Urinary bladder (tissue), 4 donors: ENCODE data around the gene DCHS2. TPM values are rescaled to one million over a fixed set of nuclear protein-coding genes. Genes with fewer than 3 reads are reported as not detected.

Experiments used
- DNase-seq: peaks from one replicate; pipeline ENCODE4 v3.0.0-alpha.2; 2015; ENCODE audit errors: extremely low spot score
- H3K27ac ChIP-seq: one replicate; pipeline ENCODE4 v1.5.1; 2013; ENCODE audit warnings: low read depth, mild to moderate bottlenecking, moderate library complexity
- H3K36me3 ChIP-seq: one replicate; pipeline ENCODE4 v1.6.1; 2013; ENCODE audit warnings: mild to moderate bottlenecking, moderate library complexity; ENCODE audit not compliant: insufficient read depth
- H3K4me1 ChIP-seq: one replicate; pipeline ENCODE4 v1.6.1; 2013; ENCODE audit warnings: mild to moderate bottlenecking, moderate library complexity; ENCODE audit not compliant: insufficient read depth
- H3K4me3 ChIP-seq: one replicate; pipeline ENCODE4 v1.5.1; 2013; ENCODE audit warnings: low read depth, low read length
- WGBS: extraction: QIAGEN DNeasy Blood & Tissue Kit; methylation state at CpG from one replicate; pipeline ENCODE4 v1.1.7; 2013; 5-methylcytosine and 5-hydroxymethylcytosine counted together
- polyA plus RNA-seq: library from polyadenylated mRNA; stranded (reverse); fragments of 200-250 nt; gene quantifications from one replicate; pipeline ENCODE4 v1.2.3, GENCODE V29; 2013
- total RNA-seq: library from RNA; depleted of rRNA; stranded (reverse); fragments of >200 nt; gene quantifications from one replicate; pipeline ENCODE4 v1.2.3, GENCODE V29; 2014
- donor health status: healthy with polysubstance abuse.
- donor health status: healthy.

The DCHS2 gene
- total and polyA plus RNA-seq, 2 donors, result 1.2 to 14.0 TPM

- WGBS, result 85% methylated on average over 3 of the region's 3 CpGs
- H3K4me3 ChIP-seq, result no peak overlapping the region
- no peaks in the 10 kb centered on the region for H3K4me1 ChIP-seq
- no peaks in the 10 kb centered on the region for H3K36me3 ChIP-seq
- no peak overlapping the region for H3K27ac ChIP-seq
- no peak for DNase-seq
Measured at GRCh38 chr4:154507156-154507555, 15.6 kb upstream of the DCHS2 start.

- no peak for DNase-seq
- Histone ChIP-seq H3K4me3 (no peak overlapping the region), H3K36me3 (no peaks in the 10 kb centered on the region), H3K4me1 (no peaks in the 10 kb centered on the region), H3K27ac (no peak overlapping the region)
- WGBS, result 17% methylated on average over 2 of the region's 2 CpGs
Measured at GRCh38 chr4:154506253-154506652, 14.7 kb upstream of the DCHS2 start.

- no peaks in the 10 kb centered on the region for H3K36me3 ChIP-seq
- no peak for DNase-seq
- H3K4me3 ChIP-seq, result no peak overlapping the region
- H3K27ac ChIP-seq, result no peak overlapping the region
- 17% methylated on average over 1 of the region's 1 CpG for WGBS
- H3K4me1 ChIP-seq, result no peaks in the 10 kb centered on the region
Measured at GRCh38 chr4:154503598-154503997, 12.0 kb upstream of the DCHS2 start.

GRCh38 chr4:154502111-154502510 is 10.5 kb upstream of the DCHS2 start:
- no peak overlapping the region for H3K27ac ChIP-seq
- no peak overlapping the region for H3K4me3 ChIP-seq
- no peaks in the 10 kb centered on the region for H3K36me3 ChIP-seq
- WGBS, result 82% methylated on average over 6 of the region's 6 CpGs
- H3K4me1 ChIP-seq, result no peaks in the 10 kb centered on the region
- no peak for DNase-seq

- Histone ChIP-seq H3K27ac (no peak overlapping the region), H3K4me3 (no peak overlapping the region), H3K36me3 (no peaks in the 10 kb centered on the region), H3K4me1 (no peaks in the 10 kb centered on the region)
- no peak for DNase-seq
- 82% methylated on average over 5 of the region's 5 CpGs for WGBS
Measured at GRCh38 chr4:154497889-154498288, 6.3 kb upstream of the DCHS2 start.

- H3K4me3 ChIP-seq, result no peak overlapping the region
- H3K27ac ChIP-seq, result no peak overlapping the region
- no peaks in the 10 kb centered on the region for H3K4me1 ChIP-seq
- H3K36me3 ChIP-seq, result no peaks in the 10 kb centered on the region
- WGBS, result 96% methylated on average over 2 of the region's 2 CpGs
- no peak for DNase-seq
Measured at GRCh38 chr4:154495867-154496266, 4.3 kb upstream of the DCHS2 start.

- WGBS, result 20% methylated on average over 16 of the region's 16 CpGs
- no peaks in the 10 kb centered on the region for H3K36me3 ChIP-seq
- no peaks in the 10 kb centered on the region for H3K4me1 ChIP-seq
- peak overlapping the region; percentile 37 for H3K4me3 ChIP-seq
- no peak overlapping the region for H3K27ac ChIP-seq
- DNase-seq, result no peak
Measured at GRCh38 chr4:154492288-154492687, 689 bp upstream of the DCHS2 start.

- no peak for DNase-seq
Measured at GRCh38 chr4:154490583-154491340, 837 bp downstream of the DCHS2 start.

GRCh38 chr4:154490234-154490582 is 1.4 kb downstream of the DCHS2 start:
- H3K27ac ChIP-seq, result no peak overlapping the region
- peak overlapping the region; percentile 37 for H3K4me3 ChIP-seq
- no peak for DNase-seq
- WGBS, result 4% methylated on average over 55 of the region's 55 CpGs
- no peaks in the 10 kb centered on the region for H3K4me1 ChIP-seq
- no peaks in the 10 kb centered on the region for H3K36me3 ChIP-seq

More at GRCh38 chr4:154490583-154491340, 837 bp downstream of the DCHS2 start:
- H3K27ac ChIP-seq, result no peak overlapping the region
- 2% methylated on average over 76 of the region's 76 CpGs for WGBS
- no peaks in the 10 kb centered on the region for H3K36me3 ChIP-seq
- no peaks in the 10 kb centered on the region for H3K4me1 ChIP-seq
- peak overlapping the region; percentile 37 for H3K4me3 ChIP-seq

GRCh38 chr4:154489558-154490233 is 1.9 kb downstream of the DCHS2 start:
- no peak overlapping the region for H3K4me3 ChIP-seq
- H3K4me1 ChIP-seq, result no peaks in the 10 kb centered on the region
- 47% methylated on average over 56 of the region's 56 CpGs for WGBS
- no peak overlapping the region for H3K27ac ChIP-seq
- H3K36me3 ChIP-seq, result no peaks in the 10 kb centered on the region
- no peak for DNase-seq

- DNase-seq, result no peak
- Histone ChIP-seq H3K27ac (no peak overlapping the region), H3K4me1 (no peaks in the 10 kb centered on the region), H3K36me3 (no peaks in the 10 kb centered on the region), H3K4me3 (no peak overlapping the region)
- 83% methylated on average over 4 of the region's 4 CpGs for WGBS
Measured at GRCh38 chr4:154487145-154487544, 4.5 kb downstream of the DCHS2 start.

- H3K4me3 ChIP-seq, result no peak overlapping the region
- no peak overlapping the region for H3K27ac ChIP-seq
- no peaks in the 10 kb centered on the region for H3K4me1 ChIP-seq
- 60% methylated on average over 4 of the region's 4 CpGs for WGBS
- no peaks in the 10 kb centered on the region for H3K36me3 ChIP-seq
- DNase-seq, result no peak
Measured at GRCh38 chr4:154485127-154485773, 6.3 kb downstream of the DCHS2 start.

GRCh38 chr4:154478547-154478946 is 13.1 kb downstream of the DCHS2 start:
- no peaks in the 10 kb centered on the region for H3K4me1 ChIP-seq
- H3K4me3 ChIP-seq, result no peak overlapping the region
- H3K27ac ChIP-seq, result no peak overlapping the region
- H3K36me3 ChIP-seq, result no peaks in the 10 kb centered on the region
- WGBS, result 91% methylated on average over 4 of the region's 4 CpGs
- no peak for DNase-seq

GRCh38 chr4:154478128-154478527 is 13.5 kb downstream of the DCHS2 start:
- 93% methylated on average over 2 of the region's 2 CpGs for WGBS

More at GRCh38 chr4:154478128-154478527, 13.5 kb downstream of the DCHS2 start:
- no peak for DNase-seq
- no peaks in the 10 kb centered on the region for H3K4me1 ChIP-seq
- H3K36me3 ChIP-seq, result no peaks in the 10 kb centered on the region
- H3K4me3 ChIP-seq, result no peak overlapping the region
- H3K27ac ChIP-seq, result no peak overlapping the region
